ENCODE measurements around the gene GRIK4. TPM values are rescaled to one million over a fixed set of nuclear protein-coding genes. Genes with fewer than 3 reads are reported as not detected.

Gene GRIK4
- total RNA-seq, 1 donor from 2014 or later = not detected

- TF ChIP-seq CTCF (IDR thresholded peaks at IDR 0.05; ENCODE audit: unreplicated experiment) = no peak
- H3K4me1 Mint-ChIP-seq (ENCODE audit: low read depth) = peaks cover 8% of the 10 kb centered on the region
- H3K9me3 Mint-ChIP-seq (ENCODE audit: low read depth) = no peaks in the 10 kb centered on the region
- H3K36me3 Mint-ChIP-seq (ENCODE audit: insufficient read depth) = no peaks in the 10 kb centered on the region
- H3K4me3 Mint-ChIP-seq (ENCODE audit: low read depth) = no peak overlapping the region
- peaks cover 45% of the 10 kb centered on the region for H3K27me3 Mint-ChIP-seq
- DNase-seq (ENCODE audit: low spot score, unreplicated experiment) = no peak
- H3K27ac Mint-ChIP-seq = no peak overlapping the region
Measured at GRCh38 chr11:120536797-120537169, 25.2 kb downstream of the GRIK4 start.

GRCh38 chr11:120537996-120538395 lies 26.4 kb downstream of the GRIK4 start:
- H3K27ac Mint-ChIP-seq = no peak overlapping the region
- peaks cover 4% of the 10 kb centered on the region for H3K9me3 Mint-ChIP-seq (ENCODE audit: low read depth)
- DNase-seq (ENCODE audit: low spot score, unreplicated experiment) = no peak
- peaks cover 44% of the 10 kb centered on the region for H3K27me3 Mint-ChIP-seq
- peaks cover 8% of the 10 kb centered on the region for H3K4me1 Mint-ChIP-seq (ENCODE audit: low read depth)
- no peak overlapping the region for H3K4me3 Mint-ChIP-seq (ENCODE audit: low read depth)
- H3K36me3 Mint-ChIP-seq (ENCODE audit: insufficient read depth) = no peaks in the 10 kb centered on the region
- TF ChIP-seq CTCF (IDR thresholded peaks at IDR 0.05; ENCODE audit: unreplicated experiment) = no peak

- H3K4me3 Mint-ChIP-seq (ENCODE audit: low read depth) = no peak overlapping the region
- H3K36me3 Mint-ChIP-seq (ENCODE audit: insufficient read depth) = no peaks in the 10 kb centered on the region
- H3K9me3 Mint-ChIP-seq (ENCODE audit: low read depth) = peaks cover 4% of the 10 kb centered on the region
- DNase-seq (ENCODE audit: low spot score, unreplicated experiment) = no peak
- no peak for TF ChIP-seq CTCF (IDR thresholded peaks at IDR 0.05; ENCODE audit: unreplicated experiment)
- peaks cover 46% of the 10 kb centered on the region for H3K27me3 Mint-ChIP-seq
- H3K27ac Mint-ChIP-seq = no peak overlapping the region
- H3K4me1 Mint-ChIP-seq (ENCODE audit: low read depth) = peaks cover 8% of the 10 kb centered on the region
Measured at GRCh38 chr11:120538707-120539106, 27.2 kb downstream of the GRIK4 start.

GRCh38 chr11:120539667-120540369 lies 28.3 kb downstream of the GRIK4 start:
- Mint-ChIP-seq H3K4me3 (ENCODE audit: low read depth) (no peak overlapping the region), H3K9me3 (ENCODE audit: low read depth) (peaks cover 4% of the 10 kb centered on the region), H3K36me3 (ENCODE audit: insufficient read depth) (no peaks in the 10 kb centered on the region), H3K4me1 (ENCODE audit: low read depth) (peaks cover 8% of the 10 kb centered on the region), H3K27ac (no peak overlapping the region), H3K27me3 (peaks cover 39% of the 10 kb centered on the region)
- TF ChIP-seq CTCF (IDR thresholded peaks at IDR 0.05; ENCODE audit: unreplicated experiment) = no peak
- no peak for DNase-seq (ENCODE audit: low spot score, unreplicated experiment)

- no peak overlapping the region for H3K4me3 Mint-ChIP-seq (ENCODE audit: low read depth)
- DNase-seq (ENCODE audit: low spot score, unreplicated experiment) = no peak
- H3K36me3 Mint-ChIP-seq (ENCODE audit: insufficient read depth) = no peaks in the 10 kb centered on the region
- peaks cover 8% of the 10 kb centered on the region for H3K4me1 Mint-ChIP-seq (ENCODE audit: low read depth)
- TF ChIP-seq CTCF (IDR thresholded peaks at IDR 0.05; ENCODE audit: unreplicated experiment) = no peak
- peaks cover 40% of the 10 kb centered on the region for H3K27me3 Mint-ChIP-seq
- H3K27ac Mint-ChIP-seq = no peak overlapping the region
- H3K9me3 Mint-ChIP-seq (ENCODE audit: low read depth) = peaks cover 4% of the 10 kb centered on the region
Measured at GRCh38 chr11:120540744-120541465, 29.4 kb downstream of the GRIK4 start.
